A673 (cell line): ENCODE results near the gene NOMO2.
"Not testable (repeated sequence)": the region's sequence is repeated elsewhere in the genome, so short reads cannot be mapped to it uniquely, and the experiment has no call there.

Experiments
- CTCF ChIP-seq: fragments of 300-800, 200-600 bp; sonication (generic); conservative IDR thresholded peaks from 2 replicates; pipeline ENCODE4 v1.5.1; 2017; ENCODE audit warnings: low read depth, mild to moderate bottlenecking, antibody characterized with exemption, low read length, moderate library complexity, mixed read lengths
- EZH2 ChIP-seq: fragments of 200-600 bp; sonication (generic); IDR thresholded peaks from 2 replicates; pipeline ENCODE4 v1.6.1; 2017; ENCODE audit warnings: borderline replicate concordance, low read depth, mild to moderate bottlenecking, mixed read lengths, antibody characterized with exemption, low read length; ENCODE audit not compliant: poor library complexity, severe bottlenecking

- not testable (repeated sequence) for TF ChIP-seq EZH2, CTCF
Observed at GRCh38 chr16:18610147-18610803, 48.4 kb upstream of the NOMO2 start.
